Ovary (tissue), 9 donors: ENCODE results near the gene PARD6B. TPM values are rescaled to one million over a fixed set of nuclear protein-coding genes. Genes with fewer than 3 reads are reported as not detected.
A peak's percentile ranks its signal among the peaks of the same experiment; 100 is the strongest.

Experiments used
- DNase-seq, 5 donors: peaks; one replicate each; pipeline ENCODE4 v3.0.0-alpha.2; 2019 to 2020
- H3K27ac ChIP-seq, 2 donors: fragments of 200-600 bp; one replicate each; pipeline versions ENCODE4 v1.5.1 to v1.8.0; 2019 to 2022
- H3K27me3 ChIP-seq: fragments of 200-600 bp; one replicate; pipeline ENCODE4 v1.8.0; 2022
- H3K36me3 ChIP-seq: fragments of 200-600 bp; sonication (generic); one replicate; pipeline ENCODE4 v1.5.1; 2019
- H3K4me1 ChIP-seq: one replicate; pipeline ENCODE4 v1.8.1; 2013; ENCODE audit warnings: mild to moderate bottlenecking, moderate library complexity; ENCODE audit not compliant: insufficient read depth
- H3K4me3 ChIP-seq: fragments of 200-600 bp; sonication (generic); one replicate; pipeline ENCODE4 v1.5.1; 2017
- H3K9me3 ChIP-seq, 2 donors: fragments of 200-600 bp in 1 of 2; sonication (generic) in 1 of 2; one replicate each; pipeline versions ENCODE4 v1.5.1 to v1.8.1; 2013 to 2019; ENCODE audit warnings: mild to moderate bottlenecking in 1 of 2, moderate library complexity in 1 of 2
- EP300 ChIP-seq: sonication (generic); formaldehyde crosslinking; IDR thresholded peaks from one replicate; pipeline ENCODE4 v1.6.1; 2017; ENCODE audit warnings: antibody characterized with exemption
- POLR2A ChIP-seq: fragments of 450-650 bp; IDR thresholded peaks from one replicate; pipeline ENCODE4 v1.6.1; 2017; ENCODE audit warnings: antibody characterized with exemption, mild to moderate bottlenecking, moderate library complexity
- WGBS, 3 donors: extraction: QIAGEN DNeasy Blood & Tissue Kit in 1 of 3; methylation state at CpG; one replicate each; pipeline versions ENCODE4 v1.1.5 to v1.1.7; 2013 to 2017; 5-methylcytosine and 5-hydroxymethylcytosine counted together
- intact Hi-C, 4 donors: fragments of 100-400 bp; cut with DNase I; formaldehyde crosslinking; loops; one replicate each; pipeline versions ENCODE4 v1.11.0 to v1.15.1; 2022 to 2023
- polyA plus RNA-seq, 2 donors: library from polyadenylated mRNA; stranded (reverse); fragments of 200-250 nt in 1 of 2; fragments of 350-450 nt in 1 of 2; fragmentation: Illumina TruSeq in 1 of 2; extraction: RNeasy Lipid Tissue Mini Kit (QIAGEN cat#74804) in 1 of 2; gene quantifications; one replicate each; pipeline ENCODE4 v1.2.3, GENCODE V29; 2013 to 2014
- total RNA-seq, 7 donors: library from RNA; depleted of rRNA in 2 of 7; stranded (reverse); fragments of >200 nt in 2 of 7; fragmentation: NEBNext Ultra II Directional in 3 of 7; extraction: Animal tissue kit (Norgen Biotek cat#: 25700) in 3 of 7; gene quantifications; one replicate each; pipeline versions ENCODE4 v1.1.0 to v1.2.4, GENCODE V29; 2016 to 2023
- TF ChIP-seq, protein P1 (sequence below), 3 donors: fragments of 450-650 bp in 2 of 3; fragments of 200-600 bp in 1 of 3; IDR thresholded peaks; one replicate each; pipeline versions ENCODE4 v1.5.1 to v1.8.0; 2016 to 2022; ENCODE audit warnings: antibody characterized with exemption in 3 of 3, mild to moderate bottlenecking in 1 of 3
- donor health status: DM: no; HTN: no; CAD: no; lungs with moderate emphysema.
- donor health status: DM: no; HTN: no; CAD: no.
- donor health status: Bipolar disorder and iron deficiency.
- donor health status: DM: yes; HTN: yes; CAD: no.
- donor health status: DM: no; HTN: no; CAD: no.
- donor health status: DM: yes; HTN: yes; CAD: no.

The PARD6B gene
- total and polyA plus RNA-seq, 9 donors, result 0.91 to 14.4 (median 6.0) TPM

DNA sequence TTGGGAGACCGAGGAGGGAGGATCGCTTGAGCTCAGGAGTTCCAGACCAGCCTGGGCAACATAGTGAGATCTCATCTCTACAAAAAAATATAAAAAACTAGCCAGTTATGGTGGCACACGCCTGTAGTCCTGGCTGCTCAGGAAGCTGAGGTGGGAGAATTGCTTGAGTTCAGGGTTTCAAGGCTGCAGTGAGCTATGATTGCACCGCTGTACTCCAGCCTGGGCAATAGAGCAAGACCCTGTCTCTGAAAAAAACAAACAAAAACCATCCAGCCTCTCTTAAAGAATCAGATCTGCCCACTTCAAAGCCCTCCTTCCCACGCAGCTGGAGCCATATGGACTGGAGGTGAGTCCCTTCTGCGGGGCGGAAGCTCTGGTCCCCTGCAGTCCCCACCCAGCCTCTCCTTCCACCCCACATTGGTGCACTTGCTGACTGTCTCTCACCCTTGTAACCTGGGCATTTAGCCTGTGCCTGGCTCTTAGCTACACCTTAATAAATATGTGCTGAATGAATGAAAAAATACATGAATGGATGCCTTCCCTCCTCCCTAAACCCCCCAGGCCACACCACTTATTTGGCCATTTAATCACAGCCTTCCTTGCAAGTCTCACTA, 7.2 kb upstream of the PARD6B start:
- 62 to 71% (median 63%) methylated on average over 7 of the region's 7 CpGs for WGBS, 3 donors
- intact Hi-C loops, result no loop called here
- Histone ChIP-seq H3K4me1 (peaks cover 5% of the 10 kb centered on the region), H3K36me3 (no peaks in the 10 kb centered on the region), H3K27me3 (no peaks in the 10 kb centered on the region), H3K9me3 (no peaks in the 10 kb centered on the region), H3K4me3 (no peak overlapping the region), H3K27ac (peak overlapping the region in 1 of 2 donors; percentile 13)
- DNase-seq, result peak in 2 of 5 donors; percentile 23 to 27
- no peak for TF ChIP-seq POLR2A
- TF ChIP-seq, protein P1, sequence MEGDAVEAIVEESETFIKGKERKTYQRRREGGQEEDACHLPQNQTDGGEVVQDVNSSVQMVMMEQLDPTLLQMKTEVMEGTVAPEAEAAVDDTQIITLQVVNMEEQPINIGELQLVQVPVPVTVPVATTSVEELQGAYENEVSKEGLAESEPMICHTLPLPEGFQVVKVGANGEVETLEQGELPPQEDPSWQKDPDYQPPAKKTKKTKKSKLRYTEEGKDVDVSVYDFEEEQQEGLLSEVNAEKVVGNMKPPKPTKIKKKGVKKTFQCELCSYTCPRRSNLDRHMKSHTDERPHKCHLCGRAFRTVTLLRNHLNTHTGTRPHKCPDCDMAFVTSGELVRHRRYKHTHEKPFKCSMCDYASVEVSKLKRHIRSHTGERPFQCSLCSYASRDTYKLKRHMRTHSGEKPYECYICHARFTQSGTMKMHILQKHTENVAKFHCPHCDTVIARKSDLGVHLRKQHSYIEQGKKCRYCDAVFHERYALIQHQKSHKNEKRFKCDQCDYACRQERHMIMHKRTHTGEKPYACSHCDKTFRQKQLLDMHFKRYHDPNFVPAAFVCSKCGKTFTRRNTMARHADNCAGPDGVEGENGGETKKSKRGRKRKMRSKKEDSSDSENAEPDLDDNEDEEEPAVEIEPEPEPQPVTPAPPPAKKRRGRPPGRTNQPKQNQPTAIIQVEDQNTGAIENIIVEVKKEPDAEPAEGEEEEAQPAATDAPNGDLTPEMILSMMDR (IDR thresholded peaks at IDR 0.05), result no peak
- TF ChIP-seq EP300, result no peak

DNA sequence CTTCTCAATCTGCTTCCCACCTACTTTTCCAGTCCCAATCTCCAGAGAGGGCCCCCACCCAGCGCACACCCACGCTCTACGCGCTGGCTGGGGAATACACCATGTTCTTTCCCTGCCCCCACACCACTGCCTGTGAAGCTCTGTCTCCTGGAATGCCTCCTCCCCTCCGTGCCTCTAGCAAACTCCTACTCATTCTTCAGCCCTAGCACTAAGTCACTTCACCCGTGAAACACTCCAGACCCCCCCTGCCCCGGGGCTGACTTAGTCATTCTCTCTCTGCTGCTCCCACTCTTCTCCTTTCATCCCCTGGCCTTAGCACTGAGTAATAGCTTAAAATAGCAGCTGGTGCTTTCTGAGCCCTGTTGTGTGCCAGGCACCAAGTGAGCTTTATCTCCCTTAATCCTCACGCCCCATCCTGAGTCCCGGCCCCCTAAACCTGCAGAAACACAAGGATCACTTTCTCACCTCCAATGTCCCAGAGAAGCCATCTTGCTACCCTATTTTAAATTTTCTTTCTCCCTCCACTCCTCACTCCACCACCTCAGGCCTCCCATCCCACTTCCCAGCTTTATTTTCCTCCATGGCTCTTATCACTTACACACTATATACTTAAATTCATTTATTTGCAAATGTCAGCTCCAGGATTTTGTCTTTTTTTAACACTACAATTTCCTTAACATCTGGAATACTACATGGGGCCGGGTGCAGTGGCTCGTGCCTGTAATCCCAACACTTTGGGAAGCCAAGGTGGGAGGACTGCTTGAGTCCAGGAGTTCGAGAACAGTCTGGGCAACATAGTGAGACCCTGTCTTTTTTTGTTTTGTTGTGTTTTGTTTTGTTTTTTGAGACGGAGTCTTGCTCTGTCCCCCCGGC, 6.3 kb upstream of the PARD6B start:
- TF ChIP-seq EP300, result no peak
- TF ChIP-seq POLR2A, result no peak
- TF ChIP-seq, protein P1 (IDR thresholded peaks at IDR 0.05), result no peak
- DNase-seq, result peak; percentile 71 to 93 (median 88)
- 15 to 21% (median 20%) methylated on average over 14 of the region's 14 CpGs for WGBS, 3 donors
- intact Hi-C loops, result loop anchor here in 1 of 4 donors (5.0 kb wide), 1 partner anchor 83 kb away; no protein-coding TSS in a partner anchor
- peaks cover 5% of the 10 kb centered on the region for H3K4me1 ChIP-seq
- no peak overlapping the region for H3K4me3 ChIP-seq
- no peaks in the 10 kb centered on the region for H3K27me3 ChIP-seq
- peak overlapping the region; percentile 3 to 13 for H3K27ac ChIP-seq
- no peaks in the 10 kb centered on the region for H3K36me3 ChIP-seq
- H3K9me3 ChIP-seq, result no peaks in the 10 kb centered on the region

DNA sequence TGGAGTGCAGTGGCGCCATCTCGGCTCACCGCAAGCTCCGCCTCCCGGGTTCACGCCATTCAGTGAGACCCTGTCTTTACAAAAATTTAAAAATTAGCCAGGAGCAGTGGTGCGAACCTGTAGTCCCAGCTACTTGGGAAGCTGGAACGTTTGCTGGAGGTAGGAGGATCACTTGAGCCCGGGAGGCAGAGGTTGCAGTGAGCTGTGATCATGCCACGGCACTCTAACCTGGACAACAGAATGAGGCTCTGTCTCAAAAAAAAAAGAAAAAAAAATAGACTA, 5.7 kb upstream of the PARD6B start:
- Histone ChIP-seq H3K9me3 (no peaks in the 10 kb centered on the region), H3K4me1 (peaks cover 5% of the 10 kb centered on the region), H3K27me3 (no peaks in the 10 kb centered on the region), H3K36me3 (no peaks in the 10 kb centered on the region), H3K27ac (peak overlapping the region in 1 of 2 donors; percentile 3), H3K4me3 (no peak overlapping the region)
- 76 to 83% (median 82%) methylated on average over 10 of the region's 10 CpGs for WGBS, 3 donors
- TF ChIP-seq EP300, result no peak
- TF ChIP-seq, protein P1 (IDR thresholded peaks at IDR 0.05), result no peak
- no peak for TF ChIP-seq POLR2A
- intact Hi-C loops, result loop anchor here in 1 of 4 donors (5.0 kb wide), 1 partner anchor 83 kb away; no protein-coding TSS in a partner anchor
- peak in 2 of 5 donors; percentile 5 to 29 for DNase-seq

DNA sequence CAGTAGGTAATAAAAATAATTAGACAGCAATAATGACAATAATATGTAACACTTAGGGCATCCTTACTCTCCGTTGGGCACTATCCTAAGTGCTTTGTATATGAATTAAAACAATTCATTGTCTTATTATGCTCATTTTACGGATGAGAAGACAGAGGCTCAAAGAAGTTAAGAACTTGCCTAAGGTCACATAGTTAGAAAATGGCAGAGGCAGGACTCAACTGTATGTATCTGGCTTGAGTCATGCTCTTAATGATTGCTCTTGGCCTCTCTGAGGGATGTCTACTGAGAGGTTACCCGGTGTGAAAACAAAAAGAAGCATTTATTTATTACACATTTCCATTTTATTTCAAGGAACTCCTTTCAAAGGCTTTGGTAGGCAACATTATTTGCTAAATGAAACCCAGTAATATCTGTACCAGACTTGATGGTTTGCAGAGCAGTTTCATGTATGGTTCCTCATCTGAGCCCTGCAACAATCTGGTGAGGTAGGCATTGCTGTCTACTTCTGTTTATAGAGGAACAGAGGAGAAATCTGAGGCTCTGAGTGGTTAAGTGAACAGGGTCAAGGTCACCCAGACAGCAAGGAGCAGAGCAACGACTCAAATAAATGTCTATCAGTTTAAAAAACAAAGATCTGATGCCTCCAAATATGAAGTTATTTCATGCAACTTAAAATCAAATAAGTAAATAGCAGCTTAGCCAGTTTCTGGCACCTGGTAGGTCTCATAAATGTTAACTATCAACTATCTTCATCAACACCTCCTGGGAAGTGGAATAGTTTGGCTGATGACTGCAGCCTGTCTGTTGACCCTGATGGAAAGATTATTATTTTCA, 4.2 kb upstream of the PARD6B start:
- intact Hi-C loops, result loop anchor here in 1 of 4 donors (5.0 kb wide), 1 partner anchor 85 kb away; no protein-coding TSS in a partner anchor
- WGBS, 3 donors, result 70 to 72% (median 71%) methylated on average over 4 of the region's 4 CpGs
- Histone ChIP-seq H3K27ac (no peak overlapping the region), H3K4me3 (no peak overlapping the region), H3K4me1 (peaks cover 6% of the 10 kb centered on the region), H3K27me3 (no peaks in the 10 kb centered on the region), H3K9me3 (no peaks in the 10 kb centered on the region), H3K36me3 (no peaks in the 10 kb centered on the region)
- no peak for TF ChIP-seq EP300
- TF ChIP-seq, protein P1 (IDR thresholded peaks at IDR 0.05), result no peak
- no peak for TF ChIP-seq POLR2A
- no peak for DNase-seq
